ENCODE results near the gene SRGN.
A peak's percentile ranks its signal among the peaks of the same experiment; 100 is the strongest.
"Not testable (repeated sequence)": the region's sequence is repeated elsewhere in the genome, so short reads cannot be mapped to it uniquely, and the experiment has no call there.

Gene SRGN, protein sequence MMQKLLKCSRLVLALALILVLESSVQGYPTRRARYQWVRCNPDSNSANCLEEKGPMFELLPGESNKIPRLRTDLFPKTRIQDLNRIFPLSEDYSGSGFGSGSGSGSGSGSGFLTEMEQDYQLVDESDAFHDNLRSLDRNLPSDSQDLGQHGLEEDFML

DNA sequence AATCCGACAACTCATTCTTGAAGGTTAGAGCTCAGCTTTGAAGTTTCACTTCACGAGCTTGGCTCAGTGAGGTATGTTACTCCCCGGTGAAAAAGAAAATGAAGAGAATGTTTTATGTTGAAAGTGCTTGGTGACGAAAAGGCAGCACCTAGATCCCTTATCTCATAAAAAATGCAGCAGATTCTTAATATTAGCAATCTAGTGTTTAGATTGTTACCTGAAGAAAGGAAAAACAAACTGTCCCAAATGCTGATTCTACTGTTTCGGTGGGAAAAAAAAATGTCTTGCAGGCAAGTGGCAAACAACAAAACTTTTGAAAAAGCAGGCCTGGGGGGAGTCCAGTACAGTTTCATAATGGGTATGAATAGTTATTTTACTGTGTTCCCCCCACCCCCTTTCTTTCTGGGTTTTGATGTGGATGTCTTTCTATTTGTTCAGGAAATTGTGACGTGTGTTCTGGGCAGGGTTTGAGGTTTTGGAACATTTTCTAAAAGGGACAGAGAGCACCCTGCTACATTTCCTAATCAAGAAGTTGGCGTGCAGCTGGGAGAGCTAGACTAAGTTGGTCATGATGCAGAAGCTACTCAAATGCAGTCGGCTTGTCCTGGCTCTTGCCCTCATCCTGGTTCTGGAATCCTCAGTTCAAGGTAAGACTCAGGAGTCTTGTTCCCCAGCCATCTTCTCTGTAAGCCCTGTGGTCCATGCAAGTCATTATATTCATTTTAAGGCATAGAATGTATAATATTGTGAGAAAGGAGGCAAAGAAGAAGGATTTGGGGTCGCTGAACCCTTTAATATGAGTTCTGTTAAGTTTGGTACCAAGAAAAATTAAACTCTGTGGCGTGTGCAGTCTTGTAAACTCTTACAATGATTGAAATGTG, at the start of gene SRGN:
Gene SRGN (plus strand): TSS at position 514 of the 881 bp plus-strand sequence. CDS start 55 bp downstream, at position 569.
- peaks cover 19 to 39% of the 10 kb centered on the region in 2 donors for H3K36me3 Mint-ChIP-seq
- H3K27ac Mint-ChIP-seq = peak within 1 kb of the TSS; percentile 99
- peaks cover 35 to 67% of the 10 kb centered on the region in 2 donors for H3K4me1 Mint-ChIP-seq

DNA sequence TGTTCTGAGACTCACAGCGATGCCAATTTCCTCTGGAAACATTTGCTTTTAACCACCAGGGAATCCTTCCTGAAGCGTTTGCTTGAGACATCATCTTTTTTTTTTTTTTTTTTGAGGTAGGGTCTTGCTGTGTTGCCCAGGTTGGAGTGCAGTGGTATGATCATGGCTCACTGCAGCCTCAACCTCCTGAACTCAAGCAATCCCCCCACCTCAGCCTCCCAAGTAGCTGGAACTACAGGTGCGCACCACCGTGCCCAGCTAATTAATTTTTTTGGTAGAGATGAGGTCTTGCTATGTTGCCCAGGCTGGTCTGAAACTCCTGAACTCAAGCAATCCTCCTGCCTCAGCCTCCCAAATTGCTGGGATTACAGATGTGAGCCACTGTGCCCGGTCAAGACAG, 47.0 kb upstream of the SRGN start:
- not testable (repeated sequence) for H3K36me3 Mint-ChIP-seq; H3K9me3 Mint-ChIP-seq; ATAC-seq (replicated peaks); DNase-seq; H3K27me3 Mint-ChIP-seq; H3K4me3 Mint-ChIP-seq; H3K27ac Mint-ChIP-seq
- peaks cover 19 to 23% of the 10 kb centered on the region in 2 donors for H3K4me1 Mint-ChIP-seq

More for the DNA sequence above, at the start of gene SRGN:
- H3K9me3 Mint-ChIP-seq = no peaks in the 10 kb centered on the region
- H3K27me3 Mint-ChIP-seq = no peaks in the 10 kb centered on the region
- peak; percentile 80 for DNase-seq
- H3K4me3 Mint-ChIP-seq = peak within 1 kb of the TSS; percentile 81 to 87
- ATAC-seq (replicated peaks) = peak; percentile 77 to 81

DNA sequence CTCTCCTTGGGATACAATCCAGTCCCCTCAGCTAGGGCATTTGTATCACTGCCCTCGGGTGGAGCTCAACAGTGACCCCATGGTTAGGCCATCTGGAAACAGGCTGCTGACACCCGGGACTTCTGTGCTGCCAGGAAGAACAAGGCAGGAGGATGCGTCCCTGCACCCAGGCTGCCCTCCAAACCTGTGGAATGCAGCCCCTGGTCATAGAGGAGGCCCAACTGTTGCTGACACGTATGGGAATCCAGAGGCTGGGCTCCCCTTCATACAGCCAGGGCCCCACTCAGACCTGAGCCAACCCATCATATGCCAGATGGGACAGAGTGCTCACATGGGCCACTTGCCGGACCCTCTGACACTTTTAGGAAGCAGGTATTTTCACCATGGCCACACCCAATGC, 45.5 kb upstream of the SRGN start:
- Mint-ChIP-seq H3K27ac (no peak overlapping the region), H3K27me3 (no peaks in the 10 kb centered on the region), H3K9me3 (peaks cover 0 to under 1% of the 10 kb centered on the region in 2 donors), H3K36me3 (no peaks in the 10 kb centered on the region), H3K4me1 (peaks cover 22 to 29% of the 10 kb centered on the region in 2 donors), H3K4me3 (no peak overlapping the region)
- DNase-seq (no peak), ATAC-seq (replicated peaks) (no peak)

DNA sequence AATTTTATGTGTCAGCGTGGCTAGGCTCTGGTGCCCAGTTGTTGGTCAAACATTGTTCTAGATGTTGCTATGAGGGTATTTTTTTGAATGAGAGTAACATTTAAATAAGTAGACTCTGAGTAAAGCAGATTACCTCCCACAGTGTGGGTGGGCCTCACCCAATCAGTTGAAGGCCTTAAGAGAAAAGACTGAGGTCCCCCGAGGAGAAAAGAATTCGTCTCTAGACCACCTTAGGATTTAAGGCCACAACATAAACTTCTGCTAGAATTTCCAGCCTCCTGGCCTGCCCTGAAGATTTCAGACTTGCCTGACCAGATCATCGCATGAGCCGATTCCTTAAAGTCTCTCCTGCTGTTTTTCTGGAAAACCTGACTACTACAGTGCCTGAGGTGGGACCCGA, 45.1 kb upstream of the SRGN start:
- no peak for ATAC-seq (replicated peaks)
- H3K36me3 Mint-ChIP-seq = no peaks in the 10 kb centered on the region
- H3K27me3 Mint-ChIP-seq = no peaks in the 10 kb centered on the region
- no peak overlapping the region for H3K27ac Mint-ChIP-seq
- peaks cover 22 to 34% of the 10 kb centered on the region in 2 donors for H3K4me1 Mint-ChIP-seq
- H3K4me3 Mint-ChIP-seq = no peak overlapping the region
- no peak for DNase-seq
- no peaks in the 10 kb centered on the region for H3K9me3 Mint-ChIP-seq

DNA sequence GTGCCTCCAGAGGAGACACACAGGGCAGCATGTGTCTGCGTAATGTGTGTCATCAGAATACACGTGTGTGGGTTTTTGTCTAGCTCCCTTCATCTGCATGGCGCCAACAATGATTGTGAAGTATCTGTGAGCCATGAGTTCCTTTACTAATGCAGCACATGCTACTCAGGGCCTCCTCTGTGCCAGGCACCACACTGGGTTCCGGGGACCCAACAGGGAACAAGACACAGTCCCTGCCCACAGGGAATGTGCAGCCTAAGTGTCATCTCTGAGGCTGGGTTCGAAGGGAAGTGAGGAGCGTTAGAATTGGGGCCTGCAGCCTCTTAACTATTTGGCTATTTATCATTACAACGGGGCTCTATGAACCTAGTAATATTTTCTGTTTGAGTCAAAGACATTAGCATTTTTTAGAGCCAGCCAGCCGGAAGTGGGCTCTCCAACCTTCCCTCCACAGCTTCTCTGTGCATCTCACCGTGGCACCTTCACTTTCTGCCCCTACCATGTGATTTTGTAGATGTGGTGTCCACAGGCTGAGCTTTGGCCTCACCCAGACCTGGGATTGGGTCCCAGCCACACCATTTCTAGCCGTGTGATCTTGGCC, 43.9 kb upstream of the SRGN start:
- H3K27me3 Mint-ChIP-seq = no peaks in the 10 kb centered on the region
- ATAC-seq (replicated peaks) (peak; percentile 58 to 70), DNase-seq (no peak)
- no peaks in the 10 kb centered on the region for H3K9me3 Mint-ChIP-seq
- peak overlapping the region; percentile 41 to 56 for H3K4me3 Mint-ChIP-seq
- peaks cover 29 to 45% of the 10 kb centered on the region in 2 donors for H3K4me1 Mint-ChIP-seq
- no peaks in the 10 kb centered on the region for H3K36me3 Mint-ChIP-seq
- peak overlapping the region; percentile 90 for H3K27ac Mint-ChIP-seq

DNA sequence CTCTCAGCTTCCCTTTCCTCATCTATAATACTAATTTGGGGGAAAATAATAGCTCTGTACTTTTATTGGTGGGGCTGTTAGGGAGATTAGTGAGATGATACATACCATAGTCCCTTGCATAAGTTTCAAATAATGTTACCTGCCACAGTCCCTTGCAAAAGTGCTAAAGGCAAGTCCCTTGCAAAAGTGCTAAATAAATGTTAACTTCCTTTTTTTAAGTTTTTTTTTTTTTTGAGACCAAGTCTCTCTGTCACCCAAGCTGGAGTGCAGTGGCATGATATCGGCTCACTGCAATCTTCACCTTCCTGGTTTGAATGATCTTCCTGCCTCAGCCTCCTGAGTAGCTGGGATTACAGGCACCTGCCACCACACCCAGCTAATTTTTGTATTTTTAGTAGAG, 43.4 kb upstream of the SRGN start:
- ATAC-seq (replicated peaks) (peak; percentile 40 to 61), DNase-seq (no peak)
- Mint-ChIP-seq H3K4me3 (peak overlapping the region in 1 of 2 donors; percentile 56), H3K4me1 (peaks cover 31 to 51% of the 10 kb centered on the region in 2 donors), H3K9me3 (no peaks in the 10 kb centered on the region), H3K27me3 (no peaks in the 10 kb centered on the region), H3K36me3 (no peaks in the 10 kb centered on the region), H3K27ac (peak overlapping the region; percentile 90)

DNA sequence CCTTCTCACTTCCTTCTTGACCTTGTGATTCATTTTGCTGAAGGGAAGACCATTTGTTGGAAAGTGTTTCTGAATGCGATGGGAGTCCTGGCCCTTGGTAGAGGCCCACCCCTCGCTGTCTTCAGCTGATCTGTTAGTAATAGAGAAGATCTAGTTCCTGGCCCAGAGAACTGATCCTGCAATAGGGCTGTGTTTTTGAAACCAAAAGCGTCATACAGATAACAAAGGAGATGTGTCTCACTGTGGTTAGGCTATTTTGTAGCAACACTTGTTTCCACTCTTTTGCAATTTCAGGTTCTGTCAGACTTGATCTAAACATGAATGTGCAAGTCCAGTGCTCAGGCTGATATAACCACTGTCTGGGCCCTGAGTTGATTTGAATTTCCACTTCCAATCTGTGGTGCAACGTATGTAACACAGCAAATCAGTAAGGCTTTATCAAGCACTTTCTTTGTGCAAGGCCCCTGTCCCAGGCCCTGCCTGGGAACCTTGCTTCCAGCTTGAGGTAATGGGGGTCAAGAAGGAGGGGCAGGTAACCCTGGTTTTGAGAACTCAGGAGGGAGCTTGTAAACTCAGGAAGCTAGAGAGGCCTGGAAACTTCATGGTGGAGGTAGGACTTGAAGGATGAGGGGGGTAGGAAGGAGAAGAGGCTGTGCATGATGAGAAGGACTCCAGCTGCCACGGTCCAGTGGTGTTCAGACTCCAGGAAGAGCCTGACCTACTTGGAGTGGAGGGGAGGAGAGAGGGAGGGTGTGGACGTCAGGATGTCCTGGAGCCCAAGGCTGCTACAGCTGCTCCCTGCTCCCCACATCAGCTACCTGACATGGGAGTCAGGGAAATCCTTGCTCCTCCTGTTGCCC, 42.2 kb upstream of the SRGN start:
- peaks cover 34 to 55% of the 10 kb centered on the region in 2 donors for H3K4me1 Mint-ChIP-seq
- DNase-seq (no peak), ATAC-seq (replicated peaks) (peak; percentile 22 to 38)
- H3K9me3 Mint-ChIP-seq = no peaks in the 10 kb centered on the region
- H3K4me3 Mint-ChIP-seq = peak overlapping the region; percentile 12 to 36
- no peaks in the 10 kb centered on the region for H3K27me3 Mint-ChIP-seq
- H3K36me3 Mint-ChIP-seq = no peaks in the 10 kb centered on the region
- peak overlapping the region; percentile 93 for H3K27ac Mint-ChIP-seq

DNA sequence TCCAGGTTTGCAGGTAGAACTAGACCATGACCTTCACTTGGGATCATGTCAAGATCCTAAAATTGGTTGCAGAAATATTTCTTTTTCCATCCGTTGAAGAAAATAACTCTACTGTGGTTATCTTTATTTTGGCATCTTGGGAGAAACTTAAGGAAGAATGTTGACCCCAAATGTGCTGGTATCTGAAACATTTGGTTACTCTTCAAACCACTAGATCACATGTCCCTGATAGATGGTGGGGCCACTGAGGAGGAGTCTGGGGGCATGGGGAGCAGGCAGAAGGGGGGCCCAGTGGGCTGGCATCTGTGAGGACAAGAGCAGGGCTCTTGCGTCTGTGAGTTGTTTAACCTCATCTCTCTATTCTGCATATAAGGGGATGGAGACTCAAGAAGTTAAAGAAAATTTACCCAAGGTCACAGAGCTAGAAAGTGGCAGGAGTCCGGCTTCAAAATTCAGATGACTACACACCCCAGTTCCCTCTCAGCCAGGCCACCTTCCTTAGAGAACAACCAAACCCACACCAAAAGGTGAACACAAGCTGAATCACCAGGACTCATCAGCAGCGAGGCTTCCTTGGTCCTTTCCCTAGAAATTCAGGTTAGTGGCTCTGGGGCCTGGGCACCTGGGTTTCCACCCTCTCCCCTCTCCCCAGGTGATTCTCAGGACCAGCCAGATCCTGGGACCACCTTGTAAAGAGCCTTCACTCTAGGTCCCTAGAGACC, 40.6 kb upstream of the SRGN start:
- H3K36me3 Mint-ChIP-seq = no peaks in the 10 kb centered on the region
- DNase-seq (no peak), ATAC-seq (replicated peaks) (no peak)
- no peak overlapping the region for H3K27ac Mint-ChIP-seq
- H3K4me1 Mint-ChIP-seq = peaks cover 46 to 70% of the 10 kb centered on the region in 2 donors
- no peak overlapping the region for H3K4me3 Mint-ChIP-seq
- no peaks in the 10 kb centered on the region for H3K27me3 Mint-ChIP-seq
- H3K9me3 Mint-ChIP-seq = no peaks in the 10 kb centered on the region

DNA sequence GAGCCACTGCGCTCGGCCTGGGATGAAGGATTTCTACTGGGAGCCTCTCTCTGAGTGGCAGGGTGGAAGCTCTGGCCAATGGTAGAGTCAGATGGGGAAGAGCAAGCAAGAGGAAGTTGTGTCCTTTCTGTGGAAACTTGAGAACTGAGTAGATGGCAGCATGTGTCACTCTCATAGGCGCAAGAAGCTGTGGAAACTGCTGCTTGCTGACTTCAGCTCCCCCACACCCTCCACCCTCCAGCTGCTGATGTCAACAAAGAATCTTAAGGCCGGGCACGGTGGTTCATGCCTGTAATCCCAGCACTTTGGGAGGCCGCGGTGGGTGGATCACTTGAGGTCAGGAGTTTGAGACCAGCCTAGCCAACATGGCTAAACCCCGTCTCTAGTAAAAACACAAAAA, 39.8 kb upstream of the SRGN start:
- H3K36me3 Mint-ChIP-seq = no peaks in the 10 kb centered on the region
- H3K4me3 Mint-ChIP-seq = peak overlapping the region in 1 of 2 donors; percentile 21
- ATAC-seq (replicated peaks) = peak; percentile 57 to 68
- H3K27me3 Mint-ChIP-seq = no peaks in the 10 kb centered on the region
- peaks cover 55 to 78% of the 10 kb centered on the region in 2 donors for H3K4me1 Mint-ChIP-seq
- peak overlapping the region; percentile 81 for H3K27ac Mint-ChIP-seq
- no peaks in the 10 kb centered on the region for H3K9me3 Mint-ChIP-seq
- DNase-seq = no peak

DNA sequence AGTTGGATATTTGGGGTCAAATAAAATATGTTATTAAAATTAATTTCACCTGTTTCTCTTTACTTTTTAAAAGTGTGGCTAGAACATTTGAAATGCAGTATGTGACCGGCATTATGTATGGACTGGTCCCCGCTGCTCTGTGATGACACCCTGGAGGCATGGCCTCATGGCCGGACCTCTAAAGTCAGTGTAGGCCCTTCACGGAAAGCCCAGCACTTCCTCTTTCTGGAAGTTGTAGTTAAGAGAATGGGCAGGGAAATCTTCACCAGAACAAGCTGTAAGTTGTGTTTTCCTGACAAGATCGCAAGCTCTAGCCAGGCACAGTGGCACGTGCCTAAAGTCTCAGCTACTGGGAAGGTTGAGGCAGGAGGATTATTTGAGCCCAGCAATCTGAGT, 38.3 kb upstream of the SRGN start:
- Mint-ChIP-seq H3K4me1 (peaks cover 50 to 77% of the 10 kb centered on the region in 2 donors), H3K4me3 (peak overlapping the region in 1 of 2 donors; percentile 15), H3K27ac (peak overlapping the region; percentile 70), H3K36me3 (no peaks in the 10 kb centered on the region), H3K27me3 (no peaks in the 10 kb centered on the region), H3K9me3 (peaks cover 0 to 1% of the 10 kb centered on the region in 2 donors)
- DNase-seq (no peak), ATAC-seq (replicated peaks) (no peak)

DNA sequence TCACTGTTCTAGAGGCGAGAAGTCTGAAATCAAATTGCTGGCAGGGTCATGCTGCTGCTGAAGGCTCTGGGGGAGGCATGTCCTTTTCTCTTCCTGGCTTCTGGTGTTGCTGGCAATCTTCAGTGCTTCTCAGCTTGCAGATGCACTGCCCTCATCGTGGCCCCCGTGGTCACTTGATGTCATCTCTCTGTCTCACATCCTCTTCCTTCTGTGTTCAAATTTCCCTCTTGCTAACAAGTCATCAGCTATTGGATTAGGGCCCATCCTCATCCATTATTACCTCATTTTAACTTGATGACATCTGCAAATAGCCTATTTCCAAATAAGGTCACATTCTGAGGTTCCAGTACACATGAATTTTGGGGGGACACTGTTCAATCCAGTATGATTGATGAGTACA, 36.6 kb upstream of the SRGN start:
- Mint-ChIP-seq H3K27ac (peak overlapping the region; percentile 90), H3K4me3 (peak overlapping the region; percentile 7 to 34), H3K27me3 (no peaks in the 10 kb centered on the region), H3K9me3 (peaks cover 0 to 1% of the 10 kb centered on the region in 2 donors), H3K4me1 (peaks cover 47 to 77% of the 10 kb centered on the region in 2 donors), H3K36me3 (no peaks in the 10 kb centered on the region)
- DNase-seq (peak; percentile 65), ATAC-seq (replicated peaks) (peak; percentile 83)

DNA sequence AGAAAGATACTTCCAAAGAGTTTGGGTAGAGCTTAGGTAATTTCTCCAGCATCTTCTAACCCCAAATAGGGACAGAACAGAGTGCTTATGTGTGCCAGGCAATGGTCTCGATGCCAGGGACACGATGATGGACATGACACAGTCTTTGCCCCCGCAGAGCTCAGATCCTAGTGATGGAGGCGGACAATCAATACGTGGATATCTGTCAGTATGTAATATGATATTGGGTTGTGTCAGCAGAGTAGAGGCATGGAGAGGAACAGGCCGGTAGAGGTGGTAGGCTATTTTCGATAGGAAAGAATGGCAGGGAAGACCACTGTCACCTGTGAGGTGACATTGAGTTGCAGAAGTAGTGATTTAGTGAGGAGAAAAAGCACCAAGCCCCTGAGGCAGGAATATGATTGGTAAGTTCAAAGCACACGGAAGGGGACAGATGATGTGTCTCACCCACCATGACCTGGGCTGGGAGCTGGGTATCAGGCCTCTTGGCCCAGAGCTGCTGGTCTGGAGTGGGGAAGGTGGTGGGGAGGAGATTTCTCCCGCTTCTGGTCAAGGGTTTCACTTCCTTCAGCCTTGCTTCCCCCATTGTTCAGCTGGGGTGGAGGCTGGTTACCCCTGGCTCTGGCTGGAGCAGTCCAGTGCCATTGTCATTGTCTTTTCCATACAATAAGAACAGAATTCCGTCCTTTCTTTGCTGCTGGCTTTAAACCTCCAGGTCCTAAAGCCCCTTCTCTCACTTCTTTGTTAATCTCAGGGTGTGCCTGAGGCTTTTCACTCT, 36.0 kb upstream of the SRGN start:
- H3K27me3 Mint-ChIP-seq = no peaks in the 10 kb centered on the region
- peaks cover 0 to 1% of the 10 kb centered on the region in 2 donors for H3K9me3 Mint-ChIP-seq
- peak overlapping the region in 1 of 2 donors; percentile 34 for H3K4me3 Mint-ChIP-seq
- peak overlapping the region; percentile 90 for H3K27ac Mint-ChIP-seq
- H3K36me3 Mint-ChIP-seq = no peaks in the 10 kb centered on the region
- DNase-seq (no peak), ATAC-seq (replicated peaks) (peak in 1 of 2 donors; percentile 2)
- peaks cover 53 to 83% of the 10 kb centered on the region in 2 donors for H3K4me1 Mint-ChIP-seq

DNA sequence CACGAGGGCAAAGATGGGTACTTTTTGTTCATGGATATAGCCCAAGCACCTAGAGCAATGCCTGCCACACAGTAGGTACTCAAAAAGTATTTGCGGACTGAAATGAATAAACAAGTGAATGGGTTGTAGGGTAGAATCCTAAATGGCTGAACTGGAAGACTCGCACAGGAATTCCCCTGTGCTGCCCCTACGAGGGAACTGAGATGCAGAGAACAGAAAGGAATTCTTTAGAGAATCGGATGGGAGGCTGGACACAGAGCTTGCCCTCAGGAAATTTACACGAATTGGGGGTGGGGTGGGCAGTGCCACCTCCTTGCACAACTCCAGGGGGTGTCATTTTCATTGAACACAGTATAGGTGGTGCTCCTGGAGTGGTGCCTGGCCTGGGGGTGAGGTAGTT, 35.2 kb upstream of the SRGN start:
- no peak for ATAC-seq (replicated peaks)
- peaks cover 0 to 1% of the 10 kb centered on the region in 2 donors for H3K9me3 Mint-ChIP-seq
- H3K27me3 Mint-ChIP-seq = no peaks in the 10 kb centered on the region
- peaks cover 59 to 84% of the 10 kb centered on the region in 2 donors for H3K4me1 Mint-ChIP-seq
- H3K36me3 Mint-ChIP-seq = no peaks in the 10 kb centered on the region
- H3K4me3 Mint-ChIP-seq = no peak overlapping the region
- no peak for DNase-seq
- peak overlapping the region; percentile 43 for H3K27ac Mint-ChIP-seq
